Osteocyte (in vitro differentiated cells): ENCODE results near the gene CACNA2D3. TPM values are rescaled to one million over a fixed set of nuclear protein-coding genes. Genes with fewer than 3 reads are reported as not detected.

ENCODE experiments used
- DNase-seq: peaks from one replicate; pipeline ENCODE4 v3.0.0; 2021; ENCODE audit warnings: mixed read lengths; ENCODE audit not compliant: unreplicated experiment; ENCODE audit errors: extremely low spot score
- H3K27ac Mint-ChIP-seq: one replicate; pipeline ENCODE4 v1.8.0; 2021; ENCODE audit warnings: mild to moderate bottlenecking, mixed read lengths; ENCODE audit not compliant: unreplicated experiment
- H3K27me3 Mint-ChIP-seq: one replicate; pipeline ENCODE4 v1.8.0; 2021; ENCODE audit warnings: mixed read lengths; ENCODE audit not compliant: unreplicated experiment
- H3K36me3 Mint-ChIP-seq: one replicate; pipeline ENCODE4 v1.8.0; 2021; ENCODE audit warnings: mixed read lengths; ENCODE audit not compliant: unreplicated experiment
- H3K4me1 Mint-ChIP-seq: one replicate; pipeline ENCODE4 v1.8.0; 2021; ENCODE audit warnings: mixed read lengths; ENCODE audit not compliant: unreplicated experiment
- H3K4me3 Mint-ChIP-seq: one replicate; pipeline ENCODE4 v1.8.0; 2021; ENCODE audit warnings: mild to moderate bottlenecking, moderate library complexity, mixed read lengths; ENCODE audit not compliant: unreplicated experiment
- H3K9me3 Mint-ChIP-seq: one replicate; pipeline ENCODE4 v1.8.0; 2021; ENCODE audit warnings: mixed read lengths; ENCODE audit not compliant: unreplicated experiment
- total RNA-seq: library from RNA; stranded (reverse); gene quantifications from 2 replicates; pipeline ENCODE4 v1.2.1, GENCODE V29; 2021
- TF ChIP-seq, protein P1 (sequence below): fragments of 200-600 bp; sonication (generic); IDR thresholded peaks from 2 replicates; pipeline ENCODE4 v1.5.0; 2021; ENCODE audit warnings: antibody characterized with exemption, mild to moderate bottlenecking, moderate library complexity

The CACNA2D3 gene
- total RNA-seq, 1 donor from 2014 or later: 0.46 TPM

DNA sequence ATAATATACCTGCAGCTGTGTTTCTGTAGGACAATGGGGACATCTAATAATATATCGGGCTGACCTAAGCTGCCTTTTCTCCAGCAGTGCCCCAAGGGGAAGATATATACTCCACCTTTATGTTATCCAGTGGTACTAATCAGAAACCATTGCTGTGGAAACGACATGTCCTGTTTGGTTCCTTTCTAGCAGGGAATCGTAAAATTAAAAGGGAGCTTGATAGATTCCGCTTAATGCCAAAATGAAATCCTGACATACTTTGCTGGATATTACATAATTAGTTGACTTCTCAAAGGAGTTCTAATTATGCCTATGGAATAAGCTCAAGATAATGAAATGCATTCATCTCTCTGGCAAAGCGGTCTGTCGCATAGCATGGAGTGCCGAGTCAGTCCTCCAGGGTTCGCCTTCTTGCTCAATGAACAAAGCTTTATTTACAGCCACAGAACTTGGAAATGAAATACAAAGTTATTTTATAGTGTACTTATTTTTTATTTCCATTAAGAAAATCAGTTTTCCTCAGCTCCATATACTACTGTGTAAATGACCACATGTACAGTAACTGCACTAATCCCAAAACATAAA, 542.8 kb downstream of the CACNA2D3 start:
- Mint-ChIP-seq H3K9me3 (peaks cover 5% of the 10 kb centered on the region), H3K36me3 (no peaks in the 10 kb centered on the region), H3K27me3 (no peaks in the 10 kb centered on the region), H3K27ac (no peak overlapping the region), H3K4me3 (no peak overlapping the region), H3K4me1 (no peaks in the 10 kb centered on the region)
- DNase-seq: no peak
- TF ChIP-seq, protein P1, sequence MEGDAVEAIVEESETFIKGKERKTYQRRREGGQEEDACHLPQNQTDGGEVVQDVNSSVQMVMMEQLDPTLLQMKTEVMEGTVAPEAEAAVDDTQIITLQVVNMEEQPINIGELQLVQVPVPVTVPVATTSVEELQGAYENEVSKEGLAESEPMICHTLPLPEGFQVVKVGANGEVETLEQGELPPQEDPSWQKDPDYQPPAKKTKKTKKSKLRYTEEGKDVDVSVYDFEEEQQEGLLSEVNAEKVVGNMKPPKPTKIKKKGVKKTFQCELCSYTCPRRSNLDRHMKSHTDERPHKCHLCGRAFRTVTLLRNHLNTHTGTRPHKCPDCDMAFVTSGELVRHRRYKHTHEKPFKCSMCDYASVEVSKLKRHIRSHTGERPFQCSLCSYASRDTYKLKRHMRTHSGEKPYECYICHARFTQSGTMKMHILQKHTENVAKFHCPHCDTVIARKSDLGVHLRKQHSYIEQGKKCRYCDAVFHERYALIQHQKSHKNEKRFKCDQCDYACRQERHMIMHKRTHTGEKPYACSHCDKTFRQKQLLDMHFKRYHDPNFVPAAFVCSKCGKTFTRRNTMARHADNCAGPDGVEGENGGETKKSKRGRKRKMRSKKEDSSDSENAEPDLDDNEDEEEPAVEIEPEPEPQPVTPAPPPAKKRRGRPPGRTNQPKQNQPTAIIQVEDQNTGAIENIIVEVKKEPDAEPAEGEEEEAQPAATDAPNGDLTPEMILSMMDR: no peak

DNA sequence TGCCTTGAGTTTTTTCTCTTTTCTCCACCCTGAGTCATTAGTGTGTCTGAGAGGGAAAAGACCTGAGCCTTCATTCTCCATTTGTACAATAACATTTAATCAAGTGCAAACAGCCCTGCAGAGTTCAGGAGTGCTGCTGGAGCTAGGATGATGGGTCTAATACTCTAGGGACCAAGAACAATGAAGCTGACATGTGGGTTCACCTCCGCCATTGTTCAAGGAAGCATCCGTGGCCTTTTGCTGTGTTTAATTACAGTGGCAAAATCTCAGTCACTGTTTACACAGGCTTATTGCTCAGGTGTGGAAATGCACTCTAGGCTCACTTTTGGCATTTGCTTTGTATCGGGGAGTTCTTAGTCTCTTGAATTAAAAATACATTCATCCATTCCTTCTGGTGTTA, 545.9 kb downstream of the CACNA2D3 start:
- H3K4me3 Mint-ChIP-seq: no peak overlapping the region
- H3K27ac Mint-ChIP-seq: no peak overlapping the region
- H3K4me1 Mint-ChIP-seq: no peaks in the 10 kb centered on the region
- no peaks in the 10 kb centered on the region for H3K36me3 Mint-ChIP-seq
- no peaks in the 10 kb centered on the region for H3K27me3 Mint-ChIP-seq
- TF ChIP-seq, protein P1: no peak
- DNase-seq: no peak
- no peaks in the 10 kb centered on the region for H3K9me3 Mint-ChIP-seq

DNA sequence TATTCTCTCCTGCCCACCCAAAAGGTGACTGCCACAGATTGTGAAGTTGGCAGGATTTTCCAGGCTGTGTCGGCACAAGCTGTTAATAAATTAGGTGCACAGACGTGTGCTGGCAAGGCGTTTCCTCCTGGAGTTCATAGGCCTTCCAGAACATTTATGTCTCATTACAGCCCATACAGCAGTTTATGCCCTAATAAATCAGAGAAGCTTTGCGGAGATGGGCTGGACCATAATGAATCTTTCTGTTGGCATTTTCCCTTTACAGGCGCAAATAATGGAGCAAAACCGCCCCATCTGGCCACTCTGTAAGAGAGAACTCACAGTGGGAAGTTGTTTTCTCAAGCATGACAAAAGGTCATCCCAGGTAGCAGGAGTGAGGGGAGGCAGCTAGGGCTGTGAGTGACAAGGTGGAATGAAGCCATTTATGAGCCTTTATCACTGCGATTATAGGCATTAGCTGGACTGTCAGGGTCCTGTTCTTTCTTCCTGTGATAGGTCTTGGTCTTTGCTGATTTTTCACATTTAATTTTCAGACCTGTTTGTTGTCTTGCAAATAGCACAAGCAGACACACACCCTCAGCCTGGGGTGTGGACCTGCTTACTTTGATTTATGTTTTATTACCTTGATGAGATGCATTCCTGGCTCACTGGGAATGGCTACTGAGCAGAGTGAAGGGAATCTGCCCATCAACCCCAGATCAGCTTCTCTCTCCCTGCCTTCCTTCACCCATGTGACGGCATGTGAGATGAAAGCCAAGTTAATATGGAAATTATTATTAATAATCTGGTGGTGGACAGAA, 548.0 kb downstream of the CACNA2D3 start:
- no peak for DNase-seq
- H3K36me3 Mint-ChIP-seq: no peaks in the 10 kb centered on the region
- H3K9me3 Mint-ChIP-seq: no peaks in the 10 kb centered on the region

DNA sequence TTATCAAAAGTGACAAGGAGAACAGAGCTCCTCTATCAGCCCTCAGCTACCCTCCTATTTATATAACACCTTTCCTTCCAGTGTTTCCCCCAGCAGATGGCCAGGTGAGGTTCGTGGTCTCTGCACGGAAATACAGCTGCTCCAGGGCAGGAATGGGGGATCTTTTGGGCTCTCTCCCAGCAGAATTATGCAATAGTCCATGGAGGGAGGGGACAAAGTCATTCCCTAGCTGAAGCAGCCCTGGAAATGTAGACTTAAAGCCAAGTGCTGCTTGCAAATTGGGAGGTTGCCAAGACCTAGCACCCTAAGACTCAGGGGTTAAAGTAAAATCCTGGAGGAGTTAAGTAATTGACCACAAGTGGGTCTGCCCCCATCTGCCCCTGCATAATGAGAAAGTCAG, 549.2 kb downstream of the CACNA2D3 start:
- no peak overlapping the region for H3K27ac Mint-ChIP-seq
- H3K4me1 Mint-ChIP-seq: no peaks in the 10 kb centered on the region
- DNase-seq: no peak
- H3K36me3 Mint-ChIP-seq: no peaks in the 10 kb centered on the region
- TF ChIP-seq, protein P1: no peak
- H3K27me3 Mint-ChIP-seq: no peaks in the 10 kb centered on the region
- no peaks in the 10 kb centered on the region for H3K9me3 Mint-ChIP-seq
- H3K4me3 Mint-ChIP-seq: no peak overlapping the region

More for the DNA sequence above, 548.0 kb downstream of the CACNA2D3 start:
- H3K4me1 Mint-ChIP-seq: no peaks in the 10 kb centered on the region
- H3K27ac Mint-ChIP-seq: no peak overlapping the region
- TF ChIP-seq, protein P1: no peak
- no peaks in the 10 kb centered on the region for H3K27me3 Mint-ChIP-seq
- H3K4me3 Mint-ChIP-seq: no peak overlapping the region

DNA sequence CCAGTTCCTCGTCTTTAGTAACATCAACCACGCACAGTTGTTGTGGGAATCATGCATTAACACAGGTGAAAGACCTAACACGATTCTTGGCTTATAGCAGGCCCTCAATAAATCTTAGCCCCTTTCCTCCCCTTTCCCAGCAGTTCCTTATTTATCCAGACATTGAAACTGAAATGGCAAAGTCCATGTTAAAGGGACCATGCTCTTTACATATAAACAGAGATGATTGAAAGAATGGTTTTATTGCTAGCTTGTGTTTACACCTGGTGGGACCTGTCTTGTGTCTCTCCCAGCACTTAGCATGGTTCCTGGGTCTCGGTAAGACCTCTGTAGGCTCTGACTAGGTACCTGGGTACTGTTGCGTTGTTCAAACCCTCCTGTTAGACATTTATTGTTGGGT, 553.7 kb downstream of the CACNA2D3 start:
- H3K4me1 Mint-ChIP-seq: no peaks in the 10 kb centered on the region
- no peak overlapping the region for H3K27ac Mint-ChIP-seq
- no peak for DNase-seq
- TF ChIP-seq, protein P1: no peak
- H3K36me3 Mint-ChIP-seq: no peaks in the 10 kb centered on the region
- H3K9me3 Mint-ChIP-seq: peaks cover 12% of the 10 kb centered on the region
- H3K4me3 Mint-ChIP-seq: no peak overlapping the region
- H3K27me3 Mint-ChIP-seq: no peaks in the 10 kb centered on the region
